ENCODE data around the gene MROH7.

- TF ChIP-seq, protein P1, sequence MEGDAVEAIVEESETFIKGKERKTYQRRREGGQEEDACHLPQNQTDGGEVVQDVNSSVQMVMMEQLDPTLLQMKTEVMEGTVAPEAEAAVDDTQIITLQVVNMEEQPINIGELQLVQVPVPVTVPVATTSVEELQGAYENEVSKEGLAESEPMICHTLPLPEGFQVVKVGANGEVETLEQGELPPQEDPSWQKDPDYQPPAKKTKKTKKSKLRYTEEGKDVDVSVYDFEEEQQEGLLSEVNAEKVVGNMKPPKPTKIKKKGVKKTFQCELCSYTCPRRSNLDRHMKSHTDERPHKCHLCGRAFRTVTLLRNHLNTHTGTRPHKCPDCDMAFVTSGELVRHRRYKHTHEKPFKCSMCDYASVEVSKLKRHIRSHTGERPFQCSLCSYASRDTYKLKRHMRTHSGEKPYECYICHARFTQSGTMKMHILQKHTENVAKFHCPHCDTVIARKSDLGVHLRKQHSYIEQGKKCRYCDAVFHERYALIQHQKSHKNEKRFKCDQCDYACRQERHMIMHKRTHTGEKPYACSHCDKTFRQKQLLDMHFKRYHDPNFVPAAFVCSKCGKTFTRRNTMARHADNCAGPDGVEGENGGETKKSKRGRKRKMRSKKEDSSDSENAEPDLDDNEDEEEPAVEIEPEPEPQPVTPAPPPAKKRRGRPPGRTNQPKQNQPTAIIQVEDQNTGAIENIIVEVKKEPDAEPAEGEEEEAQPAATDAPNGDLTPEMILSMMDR (IDR thresholded peaks at IDR 0.05) = no peak
- TF ChIP-seq POLR2A (IDR thresholded peaks at IDR 0.05) = no peak
Observed at GRCh38 chr1:54711536-54711935, 70.0 kb downstream of the MROH7 start.
